ENCODE measurements around the gene PRAC1.

PRAC1 gene

GRCh38 chr17:48692049-48692448, 30.3 kb downstream of the PRAC1 start:
- DNase-seq = no peak

GRCh38 chr17:48690655-48691054, 31.7 kb downstream of the PRAC1 start:
- DNase-seq = no peak

- no peak for DNase-seq
Observed at GRCh38 chr17:48681609-48682008, 40.7 kb downstream of the PRAC1 start.

- DNase-seq = peak; percentile 17
Observed at GRCh38 chr17:48679385-48680096, 42.8 kb downstream of the PRAC1 start.

GRCh38 chr17:48678141-48678971, 44.0 kb downstream of the PRAC1 start:
- DNase-seq = peak; percentile 38

GRCh38 chr17:48676963-48677558, 45.3 kb downstream of the PRAC1 start:
- no peak for DNase-seq

GRCh38 chr17:48672340-48672739, 50.0 kb downstream of the PRAC1 start:
- no peak for DNase-seq

All from HCEC 1CT (cell line).